ENCODE data around the gene ITGA2.
"Not testable (repeated sequence)": the region's sequence is repeated elsewhere in the genome, so short reads cannot be mapped to it uniquely, and the experiment has no call there.

Gene ITGA2

GRCh38 chr5:53099546-53099945 lies 110.4 kb downstream of the ITGA2 start:
- no peak for DNase-seq (ENCODE audit: low spot score)

- no peak for DNase-seq (ENCODE audit: low spot score)
These were observed 111.5 kb downstream of the ITGA2 start for GRCh38 chr5:53100606-53101005.

GRCh38 chr5:53105611-53106300 lies 116.6 kb downstream of the ITGA2 start:
- DNase-seq (ENCODE audit: low spot score) = no peak

- DNase-seq (ENCODE audit: low spot score) = no peak
These were observed 119.9 kb downstream of the ITGA2 start for GRCh38 chr5:53109056-53109442.

GRCh38 chr5:53109443-53110127 lies 120.4 kb downstream of the ITGA2 start, which contains the start of gene MOCS2:
TSS of gene MOCS2 (minus strand) at chr5:53109757. CDS start at chr5:53107174, 2,583 bp downstream.
- peak; percentile 96 for DNase-seq (ENCODE audit: low spot score)

GRCh38 chr5:53110156-53110555 lies 121.0 kb downstream of the ITGA2 start:
- DNase-seq (ENCODE audit: low spot score) = no peak

GRCh38 chr5:53111139-53111538 lies 122.0 kb downstream of the ITGA2 start:
- no peak for DNase-seq (ENCODE audit: low spot score)

- not testable (repeated sequence) for DNase-seq (ENCODE audit: low spot score)
These were observed 123.2 kb downstream of the ITGA2 start for GRCh38 chr5:53112307-53112706.

- no peak for DNase-seq (ENCODE audit: low spot score)
These were observed 123.8 kb downstream of the ITGA2 start for GRCh38 chr5:53112909-53113308.

GRCh38 chr5:53113947-53114346 lies 124.8 kb downstream of the ITGA2 start:
- no peak for DNase-seq (ENCODE audit: low spot score)

- DNase-seq (ENCODE audit: low spot score) = no peak
These were observed 125.8 kb downstream of the ITGA2 start for GRCh38 chr5:53114988-53115387.

GRCh38 chr5:53116597-53116996 lies 127.4 kb downstream of the ITGA2 start:
- no peak for DNase-seq (ENCODE audit: low spot score)

GRCh38 chr5:53118879-53119278 lies 129.7 kb downstream of the ITGA2 start:
- DNase-seq (ENCODE audit: low spot score) = no peak

- no peak for DNase-seq (ENCODE audit: low spot score)
These were observed 131.0 kb downstream of the ITGA2 start for GRCh38 chr5:53120165-53120564.

- no peak for DNase-seq (ENCODE audit: low spot score)
These were observed 134.6 kb downstream of the ITGA2 start for GRCh38 chr5:53123702-53124101.

GRCh38 chr5:53126521-53126920 lies 137.4 kb downstream of the ITGA2 start:
- no peak for DNase-seq (ENCODE audit: low spot score)

- DNase-seq (ENCODE audit: low spot score) = no peak
These were observed 138.0 kb downstream of the ITGA2 start for GRCh38 chr5:53127107-53127506.

- DNase-seq (ENCODE audit: low spot score) = no peak
These were observed 139.3 kb downstream of the ITGA2 start for GRCh38 chr5:53128481-53128880.

GRCh38 chr5:53130266-53130665 lies 141.1 kb downstream of the ITGA2 start:
- no peak for DNase-seq (ENCODE audit: low spot score)

GRCh38 chr5:53133020-53133419 lies 143.9 kb downstream of the ITGA2 start:
- DNase-seq (ENCODE audit: low spot score) = no peak

Data from iPS-NIHi11 (cell line).